CD4-positive, alpha-beta T cell (primary cell): ENCODE results near the gene CDC6. TPM values are rescaled to one million over a fixed set of nuclear protein-coding genes. Genes with fewer than 3 reads are reported as not detected.

ENCODE experiments used
- ATAC-seq: fragments of 200-7000 bp; cut with Tn5 transposase; one replicate; pipeline ENCODE4 v1.10.0; 2022; ENCODE audit warnings: mild to moderate bottlenecking; ENCODE audit not compliant: poor library complexity
- CTCF ChIA-PET: fragments of 350-600 bp; sonication (Branson Sonifier 250); formaldehyde crosslinking; loops from one replicate; lab custom pipeline; 2021; ENCODE audit warnings: antibody characterized with exemption, inconsistent platforms; lab: Charles Lee
- POLR2A ChIA-PET: fragments of 350-600 bp; sonication (Branson Sonifier 250); formaldehyde crosslinking; loops from one replicate; lab custom pipeline; 2021; ENCODE audit warnings: antibody characterized with exemption, inconsistent platforms; lab: Charles Lee
- DNase-seq, 14 experiments: peaks; one replicate each; pipeline ENCODE4 v3.0.0-alpha.2; 2013 to 2020; ENCODE audit warnings: mixed read lengths in 2 of 14
- H3K27ac ChIP-seq, 2 donors: one replicate each; pipeline versions ENCODE4 v1.5.1 to v1.7.0; 2013; ENCODE audit warnings: low read length in 2 of 2, low read depth in 1 of 2, mild to moderate bottlenecking in 1 of 2
- H3K27me3 ChIP-seq, 2 experiments: 1 replicate in 1 of 2; 2 replicates in 1 of 2; pipeline versions ENCODE4 v1.6.1 to v1.7.0; 2013; ENCODE audit warnings: low read length in 2 of 2, control low read depth in 1 of 2, mild to moderate bottlenecking in 1 of 2, moderate library complexity in 1 of 2; ENCODE audit not compliant: insufficient read depth in 2 of 2, control insufficient read depth in 1 of 2
- H3K36me3 ChIP-seq: one replicate; pipeline ENCODE4 v1.6.1; 2013; ENCODE audit warnings: low read length, control low read depth; ENCODE audit not compliant: insufficient read depth
- H3K4me1 ChIP-seq: one replicate; pipeline ENCODE4 v1.6.1; 2013; ENCODE audit warnings: low read length, control low read depth; ENCODE audit not compliant: insufficient read depth
- H3K4me3 ChIP-seq: one replicate; pipeline ENCODE4 v1.5.1; 2013; ENCODE audit warnings: mild to moderate bottlenecking, low read length, moderate library complexity
- H3K9me3 ChIP-seq, 2 experiments: 1 replicate in 1 of 2; 2 replicates in 1 of 2; pipeline versions ENCODE4 v1.6.1 to v1.7.0; 2013; ENCODE audit warnings: low read length in 2 of 2, mild to moderate bottlenecking in 2 of 2, control low read depth in 1 of 2, moderate library complexity in 1 of 2; ENCODE audit not compliant: control insufficient read depth in 1 of 2, insufficient read depth in 1 of 2
- H3K27ac Mint-ChIP-seq: one replicate; pipeline ENCODE4 v1.8.0; 2020; ENCODE audit warnings: mixed read lengths
- H3K27me3 Mint-ChIP-seq: one replicate; pipeline ENCODE4 v1.8.0; 2021; ENCODE audit warnings: mixed read lengths
- H3K36me3 Mint-ChIP-seq: one replicate; pipeline ENCODE4 v1.8.0; 2021; ENCODE audit warnings: low read depth, mixed read lengths
- H3K4me1 Mint-ChIP-seq: one replicate; pipeline ENCODE4 v1.8.0; 2021; ENCODE audit warnings: low read depth, mixed read lengths
- H3K4me3 Mint-ChIP-seq: one replicate; pipeline ENCODE4 v1.8.0; 2020; ENCODE audit warnings: mild to moderate bottlenecking, mixed read lengths
- H3K9me3 Mint-ChIP-seq: one replicate; pipeline ENCODE4 v1.8.0; 2020; ENCODE audit warnings: mixed read lengths
- CTCF ChIP-seq: fragments of 200-600 bp; IDR thresholded peaks from one replicate; pipeline ENCODE4 v1.8.0; 2022; ENCODE audit warnings: antibody characterized with exemption, mild to moderate bottlenecking
- intact Hi-C, 2 experiments: fragments of 100-400 bp; cut with DNase I in 1 of 2; cut with micrococcal nuclease in 1 of 2; formaldehyde crosslinking; loops; one replicate each; pipeline versions ENCODE4 v1.15.1 to v1.9.0; 2023 to 2025; cut with DNase I, micrococcal nuclease
- total RNA-seq, 174 experiments: library from RNA in 2 of 174; stranded (reverse) in 2 of 174; gene quantifications; one replicate each; pipeline ENCODE4 v1.2.3 and lab custom pipeline; 2021 to 2026

Gene CDC6
- total RNA-seq, 2 experiments from 2014 or later, result 1.0 to 1.8 TPM

DNA sequence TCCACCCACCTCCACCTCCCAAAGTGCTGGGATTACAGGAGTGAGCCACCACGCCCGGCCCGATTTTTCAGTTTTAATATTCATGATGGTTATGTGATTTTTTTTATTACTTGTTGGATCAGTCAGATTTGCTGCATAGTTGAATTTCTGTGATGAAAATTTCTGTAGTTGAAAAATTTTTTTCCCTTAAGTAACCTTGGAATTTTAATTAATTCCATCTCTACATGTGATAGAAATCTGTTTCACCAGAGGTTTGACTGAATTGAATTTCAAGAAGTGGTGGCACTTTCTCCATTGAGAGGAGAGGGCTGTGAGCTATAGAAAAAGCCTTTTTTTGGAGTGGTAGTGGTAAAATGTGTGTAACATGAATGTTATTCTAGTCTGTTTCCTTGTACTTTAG is 43.9 kb upstream of the CDC6 start:
- Histone ChIP-seq H3K4me3 (no peak overlapping the region), H3K9me3 (no peaks in the 10 kb centered on the region), H3K36me3 (peaks cover 4% of the 10 kb centered on the region), H3K27ac (no peak overlapping the region), H3K4me1 (peaks cover 10% of the 10 kb centered on the region), H3K27me3 (no peaks in the 10 kb centered on the region)
- POLR2A ChIA-PET, result no interaction called here
- Mint-ChIP-seq H3K4me1 (peaks cover 53% of the 10 kb centered on the region), H3K36me3 (peaks cover 25% of the 10 kb centered on the region), H3K9me3 (no peaks in the 10 kb centered on the region), H3K4me3 (no peak overlapping the region), H3K27me3 (no peaks in the 10 kb centered on the region), H3K27ac (peak overlapping the region; percentile 12)
- no peak for ATAC-seq
- CTCF ChIA-PET, result no interaction called here
- TF ChIP-seq CTCF, result no peak
- intact Hi-C loops, result no loop called here
- no peak for DNase-seq

GRCh38 chr17:40244255-40244654 is 43.4 kb upstream of the CDC6 start:
- Mint-ChIP-seq H3K4me1 (peaks cover 58% of the 10 kb centered on the region), H3K36me3 (peaks cover 25% of the 10 kb centered on the region), H3K27me3 (no peaks in the 10 kb centered on the region), H3K9me3 (no peaks in the 10 kb centered on the region), H3K27ac (peak overlapping the region; percentile 12), H3K4me3 (no peak overlapping the region)
- no peak overlapping the region for H3K4me3 ChIP-seq
- peaks cover 10% of the 10 kb centered on the region for H3K4me1 ChIP-seq
- no peak for ATAC-seq
- H3K27ac ChIP-seq, result no peak overlapping the region
- TF ChIP-seq CTCF, result no peak
- no peaks in the 10 kb centered on the region for H3K9me3 ChIP-seq
- peaks cover 4% of the 10 kb centered on the region for H3K36me3 ChIP-seq
- ChIA-PET CTCF (no interaction called here), POLR2A (no interaction called here)
- no peak for DNase-seq
- intact Hi-C loops, result no loop called here
- H3K27me3 ChIP-seq, result no peaks in the 10 kb centered on the region

DNA sequence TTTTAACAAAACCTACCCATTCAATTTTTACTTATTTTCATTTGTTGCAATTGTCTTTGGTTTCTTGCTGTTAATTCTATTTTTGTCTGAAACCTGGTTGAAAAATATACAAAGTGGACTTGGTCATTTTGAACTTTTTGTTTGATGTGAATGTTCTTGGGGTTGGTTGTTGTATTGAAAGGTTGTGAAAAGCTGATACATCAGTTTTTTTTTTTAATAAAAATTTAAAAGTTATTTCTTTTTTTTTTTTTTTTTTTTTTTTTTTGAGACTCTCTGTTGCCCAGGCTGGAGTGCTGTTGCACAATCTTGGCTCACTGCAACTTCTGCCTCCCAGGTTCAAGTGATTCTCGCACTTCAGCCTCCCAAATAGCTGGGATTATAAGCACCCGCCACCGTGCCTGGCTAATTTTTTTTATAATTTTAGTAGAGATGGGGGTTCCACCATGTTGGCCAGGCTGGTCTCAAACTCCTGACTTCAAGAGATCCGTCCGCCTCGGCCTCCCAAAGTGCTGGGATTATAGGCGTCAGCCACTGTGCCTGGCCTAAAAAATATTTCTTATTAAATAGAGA is 39.7 kb upstream of the CDC6 start:
- intact Hi-C loops, result no loop called here
- no peaks in the 10 kb centered on the region for H3K9me3 ChIP-seq
- no peak overlapping the region for H3K27ac ChIP-seq
- H3K36me3 ChIP-seq, result peaks cover 8% of the 10 kb centered on the region
- H3K27me3 ChIP-seq, result no peaks in the 10 kb centered on the region
- no peak overlapping the region for H3K27ac Mint-ChIP-seq
- TF ChIP-seq CTCF, result no peak
- ATAC-seq (no peak), DNase-seq (no peak)
- CTCF ChIA-PET, result no interaction called here
- peaks cover 48% of the 10 kb centered on the region for H3K4me1 Mint-ChIP-seq
- POLR2A ChIA-PET, result no interaction called here
- H3K4me1 ChIP-seq, result peaks cover 3% of the 10 kb centered on the region
- H3K9me3 Mint-ChIP-seq, result no peaks in the 10 kb centered on the region
- H3K4me3 ChIP-seq, result no peak overlapping the region
- H3K4me3 Mint-ChIP-seq, result no peak overlapping the region
- H3K27me3 Mint-ChIP-seq, result no peaks in the 10 kb centered on the region
- H3K36me3 Mint-ChIP-seq, result peaks cover 25% of the 10 kb centered on the region
